ENCODE measurements around the gene CREB5. TPM values are rescaled to one million over a fixed set of nuclear protein-coding genes. Genes with fewer than 3 reads are reported as not detected.

Gene CREB5
- total RNA-seq, 4 donors from 2014 or later, result 7.8 to 29.9 (median 12.9) TPM

DNA sequence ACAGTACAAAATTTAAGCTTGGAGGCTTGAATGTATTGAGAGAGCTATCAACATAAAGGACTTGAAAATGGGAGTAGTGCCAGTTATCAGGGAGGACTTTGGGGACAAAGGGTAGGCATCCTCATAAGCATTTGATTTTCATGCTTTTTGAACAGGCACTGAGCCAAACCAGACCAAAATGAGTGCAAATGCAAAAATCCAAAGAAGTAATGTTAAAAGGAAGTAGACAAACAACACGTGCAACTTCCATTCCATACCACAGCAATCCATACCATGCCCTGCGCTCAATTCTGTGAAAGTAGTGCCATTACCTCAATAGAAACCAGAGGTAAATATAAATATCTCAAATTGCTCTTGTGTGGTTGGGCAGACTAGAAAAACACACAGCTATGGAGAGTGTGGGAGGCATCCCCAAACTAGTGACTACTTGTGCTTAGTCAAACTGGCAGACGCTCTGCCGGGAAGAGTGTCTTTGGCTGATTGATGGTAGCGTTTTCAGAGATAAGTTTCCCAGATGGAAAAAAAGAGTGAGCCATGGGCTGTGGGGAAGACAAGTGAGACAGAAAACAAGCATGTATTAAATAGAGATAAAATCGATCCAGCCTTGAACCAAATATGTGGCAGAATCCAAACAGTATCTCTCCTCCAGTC, 161.5 kb downstream of the CREB5 start:
- Histone ChIP-seq H3K27ac (no peak overlapping the region), H3K27me3 (no peaks in the 10 kb centered on the region), H3K4me3 (no peak overlapping the region), H3K9me3 (no peaks in the 10 kb centered on the region), H3K36me3 (no peaks in the 10 kb centered on the region), H3K4me1 (peaks cover 0 to 4% (median 0%) of the 10 kb centered on the region in 3 donors)
- TF ChIP-seq, protein P1, sequence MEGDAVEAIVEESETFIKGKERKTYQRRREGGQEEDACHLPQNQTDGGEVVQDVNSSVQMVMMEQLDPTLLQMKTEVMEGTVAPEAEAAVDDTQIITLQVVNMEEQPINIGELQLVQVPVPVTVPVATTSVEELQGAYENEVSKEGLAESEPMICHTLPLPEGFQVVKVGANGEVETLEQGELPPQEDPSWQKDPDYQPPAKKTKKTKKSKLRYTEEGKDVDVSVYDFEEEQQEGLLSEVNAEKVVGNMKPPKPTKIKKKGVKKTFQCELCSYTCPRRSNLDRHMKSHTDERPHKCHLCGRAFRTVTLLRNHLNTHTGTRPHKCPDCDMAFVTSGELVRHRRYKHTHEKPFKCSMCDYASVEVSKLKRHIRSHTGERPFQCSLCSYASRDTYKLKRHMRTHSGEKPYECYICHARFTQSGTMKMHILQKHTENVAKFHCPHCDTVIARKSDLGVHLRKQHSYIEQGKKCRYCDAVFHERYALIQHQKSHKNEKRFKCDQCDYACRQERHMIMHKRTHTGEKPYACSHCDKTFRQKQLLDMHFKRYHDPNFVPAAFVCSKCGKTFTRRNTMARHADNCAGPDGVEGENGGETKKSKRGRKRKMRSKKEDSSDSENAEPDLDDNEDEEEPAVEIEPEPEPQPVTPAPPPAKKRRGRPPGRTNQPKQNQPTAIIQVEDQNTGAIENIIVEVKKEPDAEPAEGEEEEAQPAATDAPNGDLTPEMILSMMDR (IDR thresholded peaks at IDR 0.05), result no peak
- TF ChIP-seq EP300 (IDR thresholded peaks at IDR 0.05) (no peak), POLR2AphosphoS5 (IDR thresholded peaks at IDR 0.05) (no peak), POLR2A (IDR thresholded peaks at IDR 0.05) (no peak)
- no peak for ATAC-seq
- 53 to 64% methylated on average over 2 to 5 of the region's 6 CpGs for WGBS, 2 donors (ENCODE audit: low coverage in 1 of 2)

DNA sequence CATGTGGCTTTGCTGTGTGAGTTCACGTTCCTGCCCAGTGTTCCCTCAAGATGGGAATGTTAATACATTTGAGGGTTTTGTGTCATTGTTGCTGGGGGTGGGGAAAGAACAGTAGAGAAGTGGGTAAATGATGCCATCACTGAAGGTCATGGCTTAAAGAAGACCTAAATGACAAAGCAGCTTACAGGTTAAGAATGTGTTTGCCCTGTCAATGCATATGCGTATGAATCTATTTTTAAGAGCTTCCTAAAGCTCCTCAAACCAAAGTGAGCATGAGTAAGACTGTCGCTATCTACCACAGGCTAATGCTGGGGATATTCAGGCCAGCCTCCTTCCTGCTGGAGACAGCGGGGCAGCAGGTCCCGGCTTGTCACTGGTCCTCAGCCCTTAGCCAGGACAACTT, 162.9 kb downstream of the CREB5 start:
- no peak for TF ChIP-seq EP300 (IDR thresholded peaks at IDR 0.05)
- no peak for TF ChIP-seq POLR2AphosphoS5 (IDR thresholded peaks at IDR 0.05)
- no peak for TF ChIP-seq POLR2A (IDR thresholded peaks at IDR 0.05)
- TF ChIP-seq, protein P1 (IDR thresholded peaks at IDR 0.05), result no peak
- WGBS, 2 donors (ENCODE audit: low coverage in 1 of 2), result 84 to 91% methylated on average over 4 of the region's 5 CpGs
- peaks cover 0 to 4% (median 0%) of the 10 kb centered on the region in 3 donors for H3K4me1 ChIP-seq
- H3K36me3 ChIP-seq, result no peaks in the 10 kb centered on the region
- no peak for ATAC-seq
- H3K27ac ChIP-seq, result no peak overlapping the region
- H3K27me3 ChIP-seq, result no peaks in the 10 kb centered on the region
- H3K4me3 ChIP-seq, result no peak overlapping the region
- H3K9me3 ChIP-seq, result no peaks in the 10 kb centered on the region

DNA sequence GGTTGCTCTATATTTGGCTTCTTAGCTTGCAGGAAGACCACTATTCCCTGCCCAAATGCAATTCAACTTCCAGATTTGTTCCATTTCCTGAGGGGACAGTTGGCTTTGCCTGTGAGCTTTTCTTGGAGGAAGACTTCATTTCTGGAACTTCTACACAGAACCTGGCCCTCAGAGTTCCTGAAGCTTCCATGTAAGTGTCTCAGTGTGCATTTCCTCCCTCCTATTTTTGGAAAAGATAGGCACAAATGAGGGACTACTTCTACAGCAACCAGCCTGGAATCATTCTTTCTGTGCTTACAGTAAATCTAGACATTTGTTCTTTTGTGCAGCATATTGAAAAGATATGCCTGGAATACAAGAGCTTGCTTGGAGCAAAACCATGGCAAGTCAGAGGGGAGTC, 164.3 kb downstream of the CREB5 start:
- peaks cover 0 to 4% (median 0%) of the 10 kb centered on the region in 3 donors for H3K4me1 ChIP-seq
- H3K9me3 ChIP-seq, result no peaks in the 10 kb centered on the region
- no peaks in the 10 kb centered on the region for H3K27me3 ChIP-seq
- no peak for TF ChIP-seq POLR2AphosphoS5 (IDR thresholded peaks at IDR 0.05)
- TF ChIP-seq EP300 (IDR thresholded peaks at IDR 0.05), result no peak
- TF ChIP-seq, protein P1 (IDR thresholded peaks at IDR 0.05), result no peak
- no peak for TF ChIP-seq POLR2A (IDR thresholded peaks at IDR 0.05)
- no peak for ATAC-seq
- H3K27ac ChIP-seq, result no peak overlapping the region
- H3K4me3 ChIP-seq, result no peak overlapping the region
- H3K36me3 ChIP-seq, result no peaks in the 10 kb centered on the region

DNA sequence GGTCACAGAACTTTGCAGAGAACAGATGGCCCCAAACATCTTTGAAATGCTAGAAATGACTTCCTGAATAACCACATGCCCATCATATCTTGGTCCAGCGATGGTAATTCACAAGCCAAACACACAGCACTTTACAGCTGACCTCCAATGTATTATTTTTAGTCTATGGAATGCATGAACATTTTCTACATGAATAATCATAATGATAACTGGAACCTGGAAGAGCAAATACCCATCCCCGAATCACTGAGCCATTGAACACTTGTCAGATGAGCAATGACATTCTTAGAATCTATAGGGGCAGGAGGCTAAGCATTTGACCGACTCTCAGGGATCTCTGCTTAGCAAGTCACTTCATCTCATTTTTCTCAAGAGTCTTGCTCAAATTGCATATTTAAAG, 167.3 kb downstream of the CREB5 start:
- no peak for ATAC-seq
- WGBS, 2 donors (ENCODE audit: low coverage in 1 of 2), result 82% methylated on average over 3 of the region's 3 CpGs; no CpG with 5 or more reads in 1 of the 2 donors
- Histone ChIP-seq H3K27ac (no peak overlapping the region), H3K9me3 (no peaks in the 10 kb centered on the region), H3K27me3 (no peaks in the 10 kb centered on the region), H3K4me1 (no peaks in the 10 kb centered on the region), H3K4me3 (no peak overlapping the region), H3K36me3 (no peaks in the 10 kb centered on the region)
- TF ChIP-seq EP300 (IDR thresholded peaks at IDR 0.05) (no peak), POLR2A (IDR thresholded peaks at IDR 0.05) (no peak), POLR2AphosphoS5 (IDR thresholded peaks at IDR 0.05) (no peak)

DNA sequence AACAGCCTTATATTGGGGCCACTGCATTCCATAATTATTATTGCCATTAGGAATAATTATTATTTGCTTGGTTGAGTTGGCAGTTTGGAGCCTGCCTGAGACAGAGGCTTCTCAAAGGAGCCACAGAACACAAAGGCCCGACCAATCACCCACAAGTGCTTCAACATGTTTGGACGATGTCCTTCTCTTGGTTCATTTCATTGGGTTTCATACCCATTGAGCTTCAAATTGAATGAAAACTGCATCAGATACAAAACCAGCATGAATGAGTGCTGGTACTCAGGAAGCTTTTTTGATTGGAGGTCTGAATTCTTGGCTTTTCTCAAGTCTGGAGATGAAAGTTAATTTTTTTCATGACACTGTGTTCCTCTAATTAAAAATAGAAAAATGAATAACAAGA, 168.3 kb downstream of the CREB5 start:
- Histone ChIP-seq H3K27me3 (no peaks in the 10 kb centered on the region), H3K4me1 (no peaks in the 10 kb centered on the region), H3K27ac (no peak overlapping the region), H3K36me3 (no peaks in the 10 kb centered on the region), H3K9me3 (no peaks in the 10 kb centered on the region), H3K4me3 (no peak overlapping the region)
- WGBS, 2 donors (ENCODE audit: low coverage in 1 of 2), result 95 to 100% methylated on average over 2 of the region's 2 CpGs
- TF ChIP-seq EP300 (IDR thresholded peaks at IDR 0.05) (no peak), POLR2AphosphoS5 (IDR thresholded peaks at IDR 0.05) (no peak), POLR2A (IDR thresholded peaks at IDR 0.05) (no peak)
- TF ChIP-seq, protein P1 (IDR thresholded peaks at IDR 0.05), result no peak
- ATAC-seq, result no peak
